Thyroid gland (tissue), 4 donors: ENCODE results near the gene ZBTB7C.

Source experiments
- CTCF ChIP-seq, 6 experiments: fragments of 200-600 bp in 3 of 6; fragments of 450-650 bp in 3 of 6; sonication (generic) in 3 of 6; IDR thresholded peaks; one replicate each; pipeline ENCODE4 v1.5.1; 2016 to 2019; ENCODE audit warnings: antibody characterized with exemption in 6 of 6, mild to moderate bottlenecking in 2 of 6, inconsistent platforms in 1 of 6, moderate library complexity in 1 of 6
- POLR2A ChIP-seq, 2 donors: fragments of 450-650 bp; IDR thresholded peaks; one replicate each; pipeline ENCODE4 v1.6.1; 2017; ENCODE audit warnings: antibody characterized with exemption in 2 of 2, mild to moderate bottlenecking in 2 of 2, moderate library complexity in 1 of 2

- TF ChIP-seq POLR2A (IDR thresholded peaks at IDR 0.05): no peak
- TF ChIP-seq CTCF (IDR thresholded peaks at IDR 0.05): no peak
These were observed 363.4 kb downstream of the ZBTB7C start for GRCh38 chr18:48045744-48046143.
